ENCODE measurements around the gene CELF1.

The CELF1 gene

GRCh38 chr11:47418454-47419259, 134.3 kb downstream of the CELF1 start:
- no peak for TF ChIP-seq CTCF (IDR thresholded peaks at IDR 0.05)

- TF ChIP-seq CTCF (IDR thresholded peaks at IDR 0.05) = no peak
Measured at GRCh38 chr11:47417712-47418111, 135.2 kb downstream of the CELF1 start.

- TF ChIP-seq CTCF (IDR thresholded peaks at IDR 0.05) = no peak
Measured at GRCh38 chr11:47415949-47416472, 136.9 kb downstream of the CELF1 start.

Data from LNCAP (cell line).